ENCODE results near the gene FTCDNL1.

The FTCDNL1 gene

GRCh38 chr2:199770716-199771115 is 80.3 kb downstream of the FTCDNL1 start:
- no peak overlapping the region for H3K27ac ChIP-seq (ENCODE audit: low read depth in 2 of 2, low read length in 2 of 2)
- no peak overlapping the region for H3K4me3 ChIP-seq (ENCODE audit: low read length in 2 of 2)
- no peaks in the 10 kb centered on the region for H3K4me1 ChIP-seq (ENCODE audit: control insufficient read depth in 2 of 2, insufficient read depth in 2 of 2, low read length in 2 of 2)
- no peak overlapping the region for H3K9ac ChIP-seq (ENCODE audit: low read depth in 1 of 2, low read length in 2 of 2)
- H3K27me3 ChIP-seq (ENCODE audit: control insufficient read depth in 2 of 2, insufficient read depth in 2 of 2, low read length in 2 of 2) = no peaks in the 10 kb centered on the region
- no peaks in the 10 kb centered on the region for H3K36me3 ChIP-seq (ENCODE audit: control insufficient read depth in 2 of 2, insufficient read depth in 2 of 2, low read length in 2 of 2)
- H3K9me3 ChIP-seq (ENCODE audit: control insufficient read depth in 2 of 2, low read length in 2 of 2) = no peaks in the 10 kb centered on the region

- Histone ChIP-seq H3K9ac (ENCODE audit: low read depth in 1 of 2, low read length in 2 of 2) (no peak overlapping the region), H3K27ac (ENCODE audit: low read depth in 2 of 2, low read length in 2 of 2) (no peak overlapping the region), H3K9me3 (ENCODE audit: control insufficient read depth in 2 of 2, low read length in 2 of 2) (no peaks in the 10 kb centered on the region), H3K4me1 (ENCODE audit: control insufficient read depth in 2 of 2, insufficient read depth in 2 of 2, low read length in 2 of 2) (no peaks in the 10 kb centered on the region), H3K4me3 (ENCODE audit: low read length in 2 of 2) (no peak overlapping the region), H3K27me3 (ENCODE audit: control insufficient read depth in 2 of 2, insufficient read depth in 2 of 2, low read length in 2 of 2) (no peaks in the 10 kb centered on the region), H3K36me3 (ENCODE audit: control insufficient read depth in 2 of 2, insufficient read depth in 2 of 2, low read length in 2 of 2) (no peaks in the 10 kb centered on the region)
These were observed 85.3 kb downstream of the FTCDNL1 start for GRCh38 chr2:199765646-199766045.

DNA sequence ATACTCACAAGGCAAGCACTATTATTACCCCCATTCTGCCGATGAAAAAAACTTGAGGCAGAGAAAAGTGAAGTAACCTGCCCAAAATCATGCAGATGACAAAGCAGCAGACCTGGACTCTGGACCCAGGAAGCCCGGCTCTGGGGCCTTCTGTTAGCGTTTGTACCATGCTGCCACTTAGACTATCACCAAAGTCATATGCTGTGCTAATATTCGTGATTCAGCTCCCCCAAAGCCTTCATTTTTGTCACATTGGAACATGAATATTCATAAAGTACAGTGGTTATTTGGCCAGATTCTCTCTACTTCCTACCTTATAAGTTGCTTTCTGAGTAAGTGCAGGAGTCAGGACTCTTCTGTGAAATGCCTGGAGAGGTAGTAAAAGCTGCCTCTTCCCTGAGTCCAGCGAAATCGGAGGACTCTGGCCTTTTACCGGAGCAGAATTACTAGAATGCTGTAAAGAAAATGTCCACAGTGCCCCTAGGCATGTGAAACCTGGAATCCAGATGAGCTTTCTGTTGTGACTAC is 86.7 kb downstream of the FTCDNL1 start:
- Histone ChIP-seq H3K9me3 (ENCODE audit: control insufficient read depth in 2 of 2, low read length in 2 of 2) (no peaks in the 10 kb centered on the region), H3K4me3 (ENCODE audit: low read length in 2 of 2) (no peak overlapping the region), H3K4me1 (ENCODE audit: control insufficient read depth in 2 of 2, insufficient read depth in 2 of 2, low read length in 2 of 2) (no peaks in the 10 kb centered on the region), H3K36me3 (ENCODE audit: control insufficient read depth in 2 of 2, insufficient read depth in 2 of 2, low read length in 2 of 2) (no peaks in the 10 kb centered on the region), H3K9ac (ENCODE audit: low read depth in 1 of 2, low read length in 2 of 2) (no peak overlapping the region), H3K27ac (ENCODE audit: low read depth in 2 of 2, low read length in 2 of 2) (no peak overlapping the region), H3K27me3 (ENCODE audit: control insufficient read depth in 2 of 2, insufficient read depth in 2 of 2, low read length in 2 of 2) (no peaks in the 10 kb centered on the region)

DNA sequence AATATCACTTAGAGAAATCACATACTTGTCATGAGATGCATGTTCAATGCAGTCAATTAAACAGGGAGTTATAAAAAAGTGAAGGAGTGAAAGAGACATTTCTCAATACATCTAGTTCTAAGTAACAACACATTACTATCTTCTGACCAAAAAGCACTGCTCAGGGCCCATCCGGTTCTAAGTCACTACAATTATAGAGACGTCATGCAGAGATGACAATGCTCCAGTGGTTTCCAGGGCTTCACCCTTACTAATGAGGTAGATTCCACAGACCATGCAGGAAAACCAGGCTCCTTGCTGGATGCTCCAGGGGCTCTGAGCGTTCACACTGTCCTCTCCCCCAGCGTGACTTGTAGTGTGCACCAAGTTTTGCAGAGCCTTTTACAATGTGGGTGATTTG is 88.0 kb downstream of the FTCDNL1 start:
- no peaks in the 10 kb centered on the region for H3K36me3 ChIP-seq (ENCODE audit: control insufficient read depth in 2 of 2, insufficient read depth in 2 of 2, low read length in 2 of 2)
- H3K4me1 ChIP-seq (ENCODE audit: control insufficient read depth in 2 of 2, insufficient read depth in 2 of 2, low read length in 2 of 2) = no peaks in the 10 kb centered on the region
- no peak overlapping the region for H3K27ac ChIP-seq (ENCODE audit: low read depth in 2 of 2, low read length in 2 of 2)
- H3K4me3 ChIP-seq (ENCODE audit: low read length in 2 of 2) = no peak overlapping the region
- H3K9me3 ChIP-seq (ENCODE audit: control insufficient read depth in 2 of 2, low read length in 2 of 2) = no peaks in the 10 kb centered on the region
- no peak overlapping the region for H3K9ac ChIP-seq (ENCODE audit: low read depth in 1 of 2, low read length in 2 of 2)
- H3K27me3 ChIP-seq (ENCODE audit: control insufficient read depth in 2 of 2, insufficient read depth in 2 of 2, low read length in 2 of 2) = no peaks in the 10 kb centered on the region

GRCh38 chr2:199760574-199760973 is 90.4 kb downstream of the FTCDNL1 start:
- Histone ChIP-seq H3K4me1 (ENCODE audit: control insufficient read depth in 2 of 2, insufficient read depth in 2 of 2, low read length in 2 of 2) (peaks cover 0 to 2% of the 10 kb centered on the region in 2 donors), H3K9me3 (ENCODE audit: control insufficient read depth in 2 of 2, low read length in 2 of 2) (no peaks in the 10 kb centered on the region), H3K4me3 (ENCODE audit: low read length in 2 of 2) (no peak overlapping the region), H3K27me3 (ENCODE audit: control insufficient read depth in 2 of 2, insufficient read depth in 2 of 2, low read length in 2 of 2) (no peaks in the 10 kb centered on the region), H3K9ac (ENCODE audit: low read depth in 1 of 2, low read length in 2 of 2) (no peak overlapping the region), H3K27ac (ENCODE audit: low read depth in 2 of 2, low read length in 2 of 2) (no peak overlapping the region), H3K36me3 (ENCODE audit: control insufficient read depth in 2 of 2, insufficient read depth in 2 of 2, low read length in 2 of 2) (no peaks in the 10 kb centered on the region)

DNA sequence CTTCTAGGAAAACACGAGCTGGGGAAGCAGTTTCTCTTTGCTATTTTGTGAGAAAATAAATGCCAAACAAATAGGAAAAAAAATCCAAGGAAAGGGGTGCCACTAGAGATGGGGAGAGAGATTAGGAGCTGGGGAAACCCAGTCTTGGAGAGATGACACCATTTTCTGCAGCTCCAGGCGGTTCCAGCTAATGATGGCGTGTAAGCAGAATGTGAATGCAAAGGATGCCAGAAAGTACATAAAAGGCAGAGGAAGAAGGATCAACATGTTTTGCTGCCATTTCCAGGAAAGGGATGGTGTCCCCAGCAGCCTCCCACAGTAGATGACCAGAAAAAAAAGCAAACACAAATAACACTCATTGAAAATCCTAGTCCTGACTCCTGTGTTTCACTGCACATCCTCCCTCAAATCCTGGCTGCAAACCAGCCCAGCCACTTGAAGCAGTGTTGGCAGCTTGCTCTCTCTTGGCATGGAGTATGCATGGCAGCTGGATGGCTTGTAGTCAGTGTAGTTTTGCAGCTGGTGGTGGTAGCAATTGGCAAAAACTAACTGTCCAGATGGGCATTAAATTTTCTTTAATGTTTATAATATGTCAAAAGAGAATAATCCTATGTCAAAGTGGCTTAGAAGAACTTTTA is 93.6 kb downstream of the FTCDNL1 start:
- H3K9ac ChIP-seq (ENCODE audit: low read depth in 1 of 2, low read length in 2 of 2) = no peak overlapping the region
- H3K4me3 ChIP-seq (ENCODE audit: low read length in 2 of 2) = no peak overlapping the region
- peaks cover 0 to 2% of the 10 kb centered on the region in 2 donors for H3K4me1 ChIP-seq (ENCODE audit: control insufficient read depth in 2 of 2, insufficient read depth in 2 of 2, low read length in 2 of 2)
- H3K27ac ChIP-seq (ENCODE audit: low read depth in 2 of 2, low read length in 2 of 2) = no peak overlapping the region
- H3K27me3 ChIP-seq (ENCODE audit: control insufficient read depth in 2 of 2, insufficient read depth in 2 of 2, low read length in 2 of 2) = no peaks in the 10 kb centered on the region
- no peaks in the 10 kb centered on the region for H3K36me3 ChIP-seq (ENCODE audit: control insufficient read depth in 2 of 2, insufficient read depth in 2 of 2, low read length in 2 of 2)
- no peaks in the 10 kb centered on the region for H3K9me3 ChIP-seq (ENCODE audit: control insufficient read depth in 2 of 2, low read length in 2 of 2)

DNA sequence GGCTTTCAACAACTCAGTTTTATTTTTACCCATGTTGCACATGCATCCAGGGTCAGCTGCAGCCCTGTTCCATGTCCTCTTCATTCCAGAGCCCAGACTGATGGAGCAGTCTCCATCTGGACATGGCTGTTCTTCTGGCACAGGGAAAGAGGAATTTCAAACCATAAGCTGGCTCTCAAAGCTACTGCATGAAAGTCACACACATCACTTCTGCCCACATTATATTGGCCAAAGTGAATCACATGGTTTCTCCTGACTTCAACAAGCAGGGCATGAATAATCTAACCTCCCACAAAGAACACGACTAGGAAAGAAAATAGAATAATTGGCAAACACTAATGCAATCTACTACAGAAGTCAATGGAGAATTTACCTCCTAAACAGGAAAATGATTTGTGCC is 94.2 kb downstream of the FTCDNL1 start:
- Histone ChIP-seq H3K4me1 (ENCODE audit: control insufficient read depth in 2 of 2, insufficient read depth in 2 of 2, low read length in 2 of 2) (peaks cover 0 to 2% of the 10 kb centered on the region in 2 donors), H3K27me3 (ENCODE audit: control insufficient read depth in 2 of 2, insufficient read depth in 2 of 2, low read length in 2 of 2) (no peaks in the 10 kb centered on the region), H3K36me3 (ENCODE audit: control insufficient read depth in 2 of 2, insufficient read depth in 2 of 2, low read length in 2 of 2) (no peaks in the 10 kb centered on the region), H3K4me3 (ENCODE audit: low read length in 2 of 2) (no peak overlapping the region), H3K9me3 (ENCODE audit: control insufficient read depth in 2 of 2, low read length in 2 of 2) (no peaks in the 10 kb centered on the region), H3K27ac (ENCODE audit: low read depth in 2 of 2, low read length in 2 of 2) (no peak overlapping the region), H3K9ac (ENCODE audit: low read depth in 1 of 2, low read length in 2 of 2) (no peak overlapping the region)

DNA sequence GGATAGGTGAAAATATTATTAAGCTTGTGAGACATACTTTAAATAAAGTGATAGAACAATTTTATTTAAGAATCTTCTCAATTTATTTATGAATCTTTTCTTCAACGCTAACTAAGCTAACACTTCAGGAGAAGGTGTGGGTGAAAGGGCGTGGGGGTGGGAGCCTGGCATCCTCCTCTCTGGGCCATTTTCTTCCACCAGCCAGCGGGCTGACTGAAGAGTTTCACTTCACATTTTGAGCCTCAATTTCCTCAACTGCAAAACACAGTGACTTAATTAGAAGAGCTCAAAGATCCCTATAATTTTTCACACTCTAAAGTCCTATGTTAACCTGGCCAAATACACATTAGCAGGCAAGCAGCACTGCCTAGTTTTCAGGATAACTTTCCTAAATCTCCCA is 94.8 kb downstream of the FTCDNL1 start:
- Histone ChIP-seq H3K27me3 (ENCODE audit: control insufficient read depth in 2 of 2, insufficient read depth in 2 of 2, low read length in 2 of 2) (no peaks in the 10 kb centered on the region), H3K9ac (ENCODE audit: low read depth in 1 of 2, low read length in 2 of 2) (no peak overlapping the region), H3K4me1 (ENCODE audit: control insufficient read depth in 2 of 2, insufficient read depth in 2 of 2, low read length in 2 of 2) (peaks cover 0 to 2% of the 10 kb centered on the region in 2 donors), H3K4me3 (ENCODE audit: low read length in 2 of 2) (no peak overlapping the region), H3K36me3 (ENCODE audit: control insufficient read depth in 2 of 2, insufficient read depth in 2 of 2, low read length in 2 of 2) (no peaks in the 10 kb centered on the region), H3K27ac (ENCODE audit: low read depth in 2 of 2, low read length in 2 of 2) (no peak overlapping the region), H3K9me3 (ENCODE audit: control insufficient read depth in 2 of 2, low read length in 2 of 2) (no peaks in the 10 kb centered on the region)

GRCh38 chr2:199754766-199755165 is 96.2 kb downstream of the FTCDNL1 start:
- Histone ChIP-seq H3K27me3 (ENCODE audit: control insufficient read depth in 2 of 2, insufficient read depth in 2 of 2, low read length in 2 of 2) (no peaks in the 10 kb centered on the region), H3K4me1 (ENCODE audit: control insufficient read depth in 2 of 2, insufficient read depth in 2 of 2, low read length in 2 of 2) (peaks cover 0 to 2% of the 10 kb centered on the region in 2 donors), H3K27ac (ENCODE audit: low read depth in 2 of 2, low read length in 2 of 2) (no peak overlapping the region), H3K9ac (ENCODE audit: low read depth in 1 of 2, low read length in 2 of 2) (no peak overlapping the region), H3K4me3 (ENCODE audit: low read length in 2 of 2) (no peak overlapping the region), H3K36me3 (ENCODE audit: control insufficient read depth in 2 of 2, insufficient read depth in 2 of 2, low read length in 2 of 2) (no peaks in the 10 kb centered on the region), H3K9me3 (ENCODE audit: control insufficient read depth in 2 of 2, low read length in 2 of 2) (no peaks in the 10 kb centered on the region)

DNA sequence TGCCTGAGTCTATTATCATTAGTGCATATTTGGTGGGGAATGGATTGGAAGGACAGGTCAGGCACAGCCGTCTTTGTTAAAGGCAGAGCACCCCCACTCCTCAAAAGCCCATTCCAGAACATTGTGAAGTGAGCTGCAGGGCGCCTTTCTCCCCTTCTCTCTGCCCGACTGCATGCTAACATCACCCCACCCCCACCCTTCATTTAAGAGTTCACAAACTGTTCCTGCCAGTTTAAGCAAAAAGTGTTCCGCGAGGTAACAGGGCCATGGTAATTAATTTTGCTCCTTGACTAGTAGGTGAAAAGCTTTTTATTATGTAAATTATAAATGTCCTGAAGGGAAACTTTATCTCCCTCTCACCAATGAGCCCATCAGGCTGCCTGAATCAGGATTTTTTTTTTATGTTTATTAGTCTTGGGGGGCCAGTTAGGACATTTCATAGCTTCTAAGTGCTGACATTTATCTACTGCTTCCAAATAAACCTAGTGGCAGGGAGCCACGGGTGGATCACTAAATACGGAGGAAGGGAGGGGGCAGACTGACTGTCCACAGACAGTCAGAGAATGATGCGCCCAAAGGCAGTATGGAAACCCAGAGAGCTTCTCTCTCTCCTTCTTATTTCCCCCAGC is 99.4 kb downstream of the FTCDNL1 start:
- Histone ChIP-seq H3K9ac (ENCODE audit: low read depth in 1 of 2, low read length in 2 of 2) (no peak overlapping the region), H3K4me3 (ENCODE audit: low read length in 2 of 2) (no peak overlapping the region), H3K36me3 (ENCODE audit: control insufficient read depth in 2 of 2, insufficient read depth in 2 of 2, low read length in 2 of 2) (no peaks in the 10 kb centered on the region), H3K4me1 (ENCODE audit: control insufficient read depth in 2 of 2, insufficient read depth in 2 of 2, low read length in 2 of 2) (no peaks in the 10 kb centered on the region), H3K27ac (ENCODE audit: low read depth in 2 of 2, low read length in 2 of 2) (no peak overlapping the region), H3K9me3 (ENCODE audit: control insufficient read depth in 2 of 2, low read length in 2 of 2) (no peaks in the 10 kb centered on the region), H3K27me3 (ENCODE audit: control insufficient read depth in 2 of 2, insufficient read depth in 2 of 2, low read length in 2 of 2) (no peaks in the 10 kb centered on the region)

Data from mucosa of rectum (tissue), 2 donors.